GM18508 (cell line): ENCODE results near the gene CPEB3.
"Not testable (repeated sequence)": the region's sequence is repeated elsewhere in the genome, so short reads cannot be mapped to it uniquely, and the experiment has no call there.

Source experiments
- ATAC-seq: cut with Tn5 transposase; IDR thresholded peaks from one replicate; pipeline ENCODE4 v1.9.1; 2021; ENCODE audit warnings: moderate number of reproducible peaks; ENCODE audit not compliant: insufficient read depth, unreplicated experiment

CPEB3 gene

GRCh38 chr10:92052741-92053140, 238.1 kb downstream of the CPEB3 start:
- no peak for ATAC-seq

- ATAC-seq = no peak
Observed at GRCh38 chr10:92052088-92052487, 238.8 kb downstream of the CPEB3 start.

GRCh38 chr10:92047215-92047614, 243.7 kb downstream of the CPEB3 start:
- ATAC-seq = no peak

GRCh38 chr10:92045641-92046106, 245.2 kb downstream of the CPEB3 start:
- ATAC-seq = no peak

GRCh38 chr10:92042541-92042940, 248.3 kb downstream of the CPEB3 start:
- ATAC-seq = no peak

- ATAC-seq = no peak
Observed at GRCh38 chr10:92038949-92039348, 251.9 kb downstream of the CPEB3 start.

GRCh38 chr10:92033070-92033469, 257.8 kb downstream of the CPEB3 start:
- not testable (repeated sequence) for ATAC-seq

GRCh38 chr10:92031580-92031979, 259.3 kb downstream of the CPEB3 start:
- ATAC-seq = no peak

GRCh38 chr10:92027141-92027540, 263.7 kb downstream of the CPEB3 start:
- no peak for ATAC-seq

- ATAC-seq = not testable (repeated sequence)
Observed at GRCh38 chr10:92025340-92025739, 265.5 kb downstream of the CPEB3 start.

GRCh38 chr10:92024700-92025099, 266.2 kb downstream of the CPEB3 start:
- no peak for ATAC-seq

- ATAC-seq = no peak
Observed at GRCh38 chr10:92014620-92015019, 276.3 kb downstream of the CPEB3 start.

GRCh38 chr10:92011560-92012214, 279.2 kb downstream of the CPEB3 start:
- ATAC-seq = no peak

- no peak for ATAC-seq
Observed at GRCh38 chr10:92010047-92010735, 280.7 kb downstream of the CPEB3 start.

- no peak for ATAC-seq
Observed at GRCh38 chr10:92009445-92009844, 281.4 kb downstream of the CPEB3 start.

- no peak for ATAC-seq
Observed at GRCh38 chr10:92005978-92006377, 284.9 kb downstream of the CPEB3 start.

GRCh38 chr10:92003258-92003657, 287.6 kb downstream of the CPEB3 start:
- no peak for ATAC-seq

- ATAC-seq = no peak
Observed at GRCh38 chr10:92001995-92002394, 288.9 kb downstream of the CPEB3 start.

- no peak for ATAC-seq
Observed at GRCh38 chr10:92001581-92001980, 289.3 kb downstream of the CPEB3 start.
